ENCODE results near the gene MCM8.

The MCM8 gene

GRCh38 chr20:5947276-5947675 is 3.2 kb upstream of the MCM8 start:
- DNase-seq (ENCODE audit: low spot score) = no peak

DNA sequence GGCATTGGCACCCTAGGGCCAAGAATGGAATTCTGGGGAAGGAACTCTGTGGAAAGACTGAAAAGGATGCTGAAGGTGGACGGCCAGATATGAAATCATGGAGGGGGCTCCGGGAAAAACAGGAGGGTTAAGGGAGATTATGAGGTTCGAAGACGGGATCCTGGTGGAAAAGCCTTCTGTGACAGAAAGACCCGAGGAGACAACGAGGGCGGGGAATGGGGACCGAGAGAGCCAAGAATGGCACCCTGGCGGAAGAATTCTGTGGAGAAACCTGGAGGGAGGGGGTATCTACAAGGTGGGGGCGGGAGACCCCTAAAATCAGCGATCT is 545 bp upstream of the MCM8 start:
- DNase-seq (ENCODE audit: low spot score) = no peak

DNA sequence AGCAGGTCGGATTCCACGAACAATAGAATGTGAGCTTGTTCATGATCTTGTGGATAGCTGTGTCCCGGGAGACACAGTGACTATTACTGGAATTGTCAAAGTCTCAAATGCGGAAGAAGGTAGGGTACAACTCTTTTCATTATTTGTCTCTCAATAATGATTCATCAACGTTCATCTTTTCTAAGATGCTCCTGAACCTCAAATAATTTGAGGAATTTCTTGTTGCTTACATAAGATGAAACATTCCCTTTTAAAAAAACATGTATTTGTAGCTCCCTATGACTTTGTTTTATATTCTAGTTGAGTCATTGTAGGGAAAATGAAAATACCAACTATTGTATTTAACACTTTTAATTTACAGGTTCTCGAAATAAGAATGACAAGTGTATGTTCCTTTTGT is 17.0 kb downstream of the MCM8 start:
- no peak for DNase-seq (ENCODE audit: low spot score)

GRCh38 chr20:5968462-5968861 is 18.0 kb downstream of the MCM8 start:
- DNase-seq (ENCODE audit: low spot score) = no peak

DNA sequence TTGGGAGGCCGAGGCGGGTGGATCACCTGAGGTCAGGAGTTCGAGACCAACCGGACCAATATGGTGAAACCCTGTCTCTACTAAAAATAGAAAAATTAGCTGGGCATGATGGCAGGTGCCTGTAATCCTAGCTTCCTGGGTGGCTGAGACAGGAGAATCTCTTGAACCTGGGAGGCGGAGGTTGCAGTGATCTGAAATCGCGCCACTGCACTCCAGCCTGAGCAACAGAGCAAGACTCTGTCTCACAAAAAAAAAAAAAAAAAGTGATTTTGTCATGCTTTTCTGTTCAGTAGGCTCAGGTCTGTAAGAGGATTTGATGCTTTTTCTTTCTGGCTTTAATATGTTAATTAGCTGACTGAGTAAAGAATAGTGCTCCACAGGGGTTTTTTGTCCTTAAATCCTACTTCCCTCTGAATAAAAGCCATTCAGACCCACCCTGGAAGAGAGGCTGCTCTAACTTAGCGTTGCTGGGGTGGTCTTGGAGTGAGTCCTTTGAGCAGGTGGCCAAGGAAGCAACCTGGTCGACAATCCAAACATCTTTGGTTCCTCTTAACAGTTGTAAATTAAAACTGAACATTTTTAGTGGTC is 19.0 kb downstream of the MCM8 start:
- no peak for DNase-seq (ENCODE audit: low spot score)

GRCh38 chr20:5969940-5970339 is 19.5 kb downstream of the MCM8 start:
- DNase-seq (ENCODE audit: low spot score) = no peak

- DNase-seq (ENCODE audit: low spot score) = no peak
Measured at GRCh38 chr20:5970381-5970780, 19.9 kb downstream of the MCM8 start.

GRCh38 chr20:5971203-5971602 is 20.8 kb downstream of the MCM8 start:
- DNase-seq (ENCODE audit: low spot score) = no peak

- DNase-seq (ENCODE audit: low spot score) = no peak
Measured at GRCh38 chr20:5973172-5973571, 22.7 kb downstream of the MCM8 start.

DNA sequence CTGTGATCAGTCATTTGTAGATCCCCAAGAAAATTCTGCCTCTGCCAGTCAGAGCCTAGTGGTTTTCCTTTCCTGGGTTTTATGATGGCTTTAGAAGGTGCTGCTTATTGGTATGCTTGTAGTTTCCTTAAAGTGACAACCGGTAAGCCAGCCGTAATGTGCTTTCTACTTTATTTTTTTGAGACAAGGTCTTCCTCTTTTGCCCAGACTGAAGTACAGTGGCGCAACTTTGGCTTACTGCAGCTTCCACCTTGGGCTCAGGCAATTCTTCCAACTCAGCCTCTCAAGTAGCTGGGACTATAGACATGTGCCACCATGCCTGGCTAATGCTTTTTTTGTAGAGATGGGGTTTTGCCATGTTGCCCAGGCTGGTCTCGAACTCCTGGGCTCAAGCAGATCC is 23.5 kb downstream of the MCM8 start:
- no peak for DNase-seq (ENCODE audit: low spot score)

GRCh38 chr20:5974531-5974930 is 24.1 kb downstream of the MCM8 start:
- DNase-seq (ENCODE audit: low spot score) = no peak

GRCh38 chr20:5975778-5976177 is 25.3 kb downstream of the MCM8 start:
- no peak for DNase-seq (ENCODE audit: low spot score)

DNA sequence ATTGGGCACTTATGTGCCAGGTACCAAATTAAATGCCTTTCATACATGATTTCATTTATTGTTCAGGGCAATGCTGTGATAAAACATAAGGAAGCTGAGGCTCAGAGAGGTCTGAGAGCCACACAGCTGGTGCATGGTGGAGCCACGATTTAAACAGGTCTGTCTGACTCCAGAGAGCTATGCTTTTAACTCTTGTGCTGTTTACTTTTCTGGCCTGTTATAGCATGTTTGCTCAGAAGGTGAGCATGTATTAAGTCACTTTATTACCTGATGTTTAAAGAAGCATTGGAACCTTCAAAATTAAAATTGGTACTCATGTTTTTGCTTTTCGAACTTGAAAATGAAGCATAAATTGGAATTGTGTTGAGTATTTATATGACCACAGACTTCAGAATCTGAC is 26.8 kb downstream of the MCM8 start:
- no peak for DNase-seq (ENCODE audit: low spot score)

GRCh38 chr20:5977975-5978374 is 27.5 kb downstream of the MCM8 start:
- DNase-seq (ENCODE audit: low spot score) = no peak

DNA sequence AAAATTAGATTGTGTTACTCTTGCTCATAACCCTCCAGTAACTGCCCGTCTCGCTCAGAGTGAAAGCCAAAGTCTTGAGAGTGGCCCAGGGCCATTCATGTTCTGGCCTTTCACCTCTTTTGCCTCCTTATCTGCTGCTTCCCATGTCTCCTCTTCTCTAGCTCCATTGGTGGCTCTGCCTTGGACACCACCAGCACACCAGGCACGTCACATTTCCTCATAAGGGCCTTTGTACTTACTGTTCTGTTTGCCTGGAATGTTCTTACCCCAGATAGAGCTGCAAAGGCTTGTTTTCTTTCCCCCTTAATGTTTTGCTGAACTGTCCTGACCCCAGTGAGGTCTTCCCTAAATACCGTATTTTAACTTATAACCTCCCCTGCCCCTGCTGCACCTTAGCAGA is 29.3 kb downstream of the MCM8 start:
- peak; percentile 37 for DNase-seq (ENCODE audit: low spot score)

DNA sequence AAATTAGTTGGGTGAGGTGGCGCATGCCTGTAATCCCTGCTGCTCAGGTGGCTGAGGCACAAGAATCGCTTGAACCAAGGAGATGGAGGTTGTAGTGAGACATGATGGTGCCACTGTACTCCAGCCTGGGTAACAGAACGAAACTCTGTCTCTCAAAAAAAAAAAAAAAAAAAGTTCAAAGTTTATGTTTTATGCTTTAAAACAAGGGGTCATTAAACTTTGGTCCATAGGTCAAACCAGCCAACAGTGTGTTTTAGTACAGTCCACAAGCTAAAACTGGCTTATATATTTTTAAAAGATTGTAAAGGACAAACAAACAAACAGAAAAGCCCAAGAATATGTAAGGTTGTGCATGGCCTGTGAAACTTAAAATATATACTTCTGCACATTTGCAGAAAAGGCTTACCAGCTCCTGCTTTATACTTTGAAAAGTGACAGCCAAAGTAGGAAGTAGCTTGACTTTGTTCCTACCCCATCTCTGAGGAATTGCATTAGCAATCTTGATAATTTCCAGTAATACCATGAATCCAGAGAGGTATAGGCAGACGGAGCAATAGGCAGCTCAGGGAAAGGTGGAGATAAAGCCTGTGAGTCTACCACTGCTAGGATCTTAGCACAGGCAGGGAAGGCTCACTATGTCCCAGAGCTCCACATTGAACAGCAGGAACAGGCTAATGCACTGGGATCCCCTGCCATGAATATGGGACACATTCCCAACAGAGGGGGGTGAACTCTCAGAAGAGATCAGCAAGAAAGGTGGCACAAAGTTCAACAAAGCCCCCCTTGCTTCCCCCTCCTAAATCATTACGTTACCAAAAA is 30.5 kb downstream of the MCM8 start:
- DNase-seq (ENCODE audit: low spot score) = no peak

GRCh38 chr20:5987383-5987782 is 36.9 kb downstream of the MCM8 start:
- no peak for DNase-seq (ENCODE audit: low spot score)

DNA sequence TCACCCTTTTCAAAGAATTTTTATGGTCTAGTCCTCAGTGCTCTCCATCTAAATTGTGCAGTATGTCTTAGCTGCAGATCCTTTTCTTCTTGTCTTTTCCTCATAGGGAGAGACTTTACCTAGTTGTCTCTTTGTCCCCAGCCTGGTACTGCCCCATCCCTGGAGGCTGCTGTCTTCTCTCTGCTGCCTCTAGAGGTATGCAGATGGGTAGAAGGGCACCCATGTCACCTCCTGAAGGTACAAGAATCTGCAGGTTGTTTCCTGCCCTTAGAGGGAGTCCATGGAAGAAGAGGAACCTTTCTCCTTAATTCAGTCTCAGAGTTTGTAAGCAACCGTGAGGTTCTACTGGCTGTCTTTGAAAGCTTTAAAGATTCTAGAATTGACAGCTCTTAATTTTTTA is 39.1 kb downstream of the MCM8 start:
- DNase-seq (ENCODE audit: low spot score) = no peak

DNA sequence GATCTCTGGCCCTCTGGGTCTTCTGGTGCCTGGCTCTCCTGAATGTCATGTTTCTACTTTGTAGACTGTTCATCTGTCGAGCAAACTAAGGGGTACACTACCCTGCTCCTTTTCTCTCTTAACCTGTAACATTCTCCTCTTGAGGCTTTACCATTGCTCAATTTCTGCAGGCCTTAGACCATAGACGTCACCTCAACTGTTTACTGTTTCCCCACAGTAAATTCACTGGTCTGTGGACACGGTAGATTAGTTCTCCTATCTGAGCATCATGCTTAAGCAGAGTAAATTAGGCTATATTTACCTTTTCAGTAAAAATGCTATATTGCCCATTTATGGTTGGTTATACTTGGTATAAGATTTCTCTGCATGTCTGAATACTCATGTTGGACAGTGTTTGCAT is 40.5 kb downstream of the MCM8 start:
- DNase-seq (ENCODE audit: low spot score) = no peak

- DNase-seq (ENCODE audit: low spot score) = no peak
Measured at GRCh38 chr20:5991623-5992441, 41.4 kb downstream of the MCM8 start.

DNA sequence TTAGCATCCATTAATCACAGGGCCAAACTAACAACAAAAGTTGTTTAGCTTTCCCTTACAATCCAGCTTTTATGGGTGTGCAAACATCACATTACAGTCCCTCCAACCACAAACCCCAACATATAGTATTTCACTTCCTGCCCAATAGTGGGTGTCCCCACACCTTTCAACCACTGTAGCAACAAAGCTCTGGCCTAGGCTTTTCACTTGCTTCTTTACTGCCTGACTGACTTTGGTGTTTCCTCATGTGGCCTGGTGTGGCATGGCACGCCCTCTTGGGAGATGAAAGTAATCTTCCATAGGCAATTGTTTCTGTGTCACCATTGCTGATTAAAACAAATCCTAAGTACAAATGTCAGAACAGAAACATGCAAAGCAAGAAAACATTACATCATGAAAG is 46.3 kb downstream of the MCM8 start:
- no peak for DNase-seq (ENCODE audit: low spot score)

DNA sequence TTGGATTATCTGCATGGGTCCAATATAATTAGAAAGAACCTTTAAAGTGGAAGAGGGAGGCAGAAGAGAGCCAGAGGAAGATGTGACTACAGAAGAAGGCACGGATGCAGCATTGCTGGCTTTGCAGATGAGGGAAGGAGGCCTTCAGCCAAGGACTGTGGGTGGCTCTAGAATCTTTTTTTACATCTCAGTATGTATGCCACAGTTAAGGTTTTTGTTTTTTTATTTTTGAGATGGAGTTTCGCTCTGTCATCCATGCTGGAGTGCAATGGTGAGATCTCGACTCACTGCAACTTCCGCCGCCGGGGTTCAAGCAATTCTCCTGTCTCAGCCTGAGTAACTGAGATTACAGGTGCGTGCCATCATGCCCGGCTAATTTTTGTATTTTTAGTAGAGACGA is 49.3 kb downstream of the MCM8 start:
- DNase-seq (ENCODE audit: low spot score) = no peak

DNA sequence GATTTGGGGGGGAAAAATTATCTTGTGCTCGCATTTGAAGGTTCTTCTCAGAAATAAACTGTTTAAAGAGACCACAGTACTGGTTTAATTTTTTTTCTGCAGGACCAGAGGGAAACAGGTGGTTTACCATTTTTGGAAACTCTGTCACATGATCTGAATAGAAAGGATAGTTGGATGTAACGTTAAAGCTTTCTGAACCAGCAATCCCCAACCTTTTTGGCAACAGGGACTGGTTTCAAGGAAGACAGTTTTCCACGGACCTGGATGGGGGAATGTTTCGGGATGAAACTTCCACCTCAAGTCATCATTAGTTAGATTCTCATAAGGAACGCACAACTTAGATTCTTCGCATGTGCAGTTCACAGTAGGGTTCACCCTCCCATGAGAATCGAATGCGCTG is 50.4 kb downstream of the MCM8 start:
- DNase-seq (ENCODE audit: low spot score) = no peak
